ENCODE measurements around the gene PXDN.

- TF ChIP-seq GATA3 (IDR thresholded peaks at IDR 0.05; ENCODE audit: low read depth, low read length) (no peak), GATA2 (IDR thresholded peaks at IDR 0.05; ENCODE audit: low read depth, low read length) (no peak)
These were observed 742 bp downstream of the PXDN start for GRCh38 chr2:1743396-1744150.
